Endothelial cell of umbilical vein (primary cell): Measurements from ENCODE around the gene SLC9A9. TPM values are rescaled to one million over a fixed set of nuclear protein-coding genes. Genes with fewer than 3 reads are reported as not detected.

Source experiments
- BruUV-seq: library from RNA; stranded (reverse); fragments of 400-500 nt; replicated peaks from 2 replicates; lab custom pipeline; 2021; lab: Mats Ljungman, UMichigan
- CTCF ChIA-PET: fragments of 300-600, 350-600 bp; sonication (Branson Sonifier 250); formaldehyde crosslinking; loops from one replicate; lab custom pipeline; 2021; ENCODE audit warnings: antibody characterized with exemption, inconsistent platforms; lab: Charles Lee
- POLR2A ChIA-PET: fragments of 300-600, 350-600 bp; sonication (Branson Sonifier 250); formaldehyde crosslinking; loops from one replicate; lab custom pipeline; 2021; ENCODE audit warnings: antibody characterized with exemption, inconsistent platforms; lab: Charles Lee
- DNase-seq: peaks from one replicate; pipeline ENCODE4 v3.0.0-alpha.2; 2011; ENCODE audit warnings: low read depth, low spot score
- FAIRE-seq: peaks from 2 replicates; lab custom pipeline; 2011; peaks lifted over from hg19 to GRCh38; lab: Jason Lieb, UNC
- H2AFZ ChIP-seq: 2 replicates; pipeline ENCODE4 v1.6.0; 2012; ENCODE audit warnings: low read depth, low read length, control low read depth, inconsistent platforms
- H3K27ac ChIP-seq: 2 replicates; pipeline ENCODE4 v1.5.1; 2011; ENCODE audit warnings: low read depth, mild to moderate bottlenecking, control low read depth, low read length, moderate library complexity; ENCODE audit not compliant: insufficient read depth
- H3K27me3 ChIP-seq, 2 experiments: 2 replicates each; pipeline versions ENCODE4 v1.6.0 to v1.6.1; 2011; ENCODE audit warnings: low read length in 2 of 2, mixed read lengths in 1 of 2; ENCODE audit not compliant: control insufficient read depth in 2 of 2, insufficient read depth in 2 of 2
- H3K36me3 ChIP-seq, 2 experiments: 2 replicates in 1 of 2; 3 replicates in 1 of 2; pipeline ENCODE4 v1.5.1; 2011; ENCODE audit warnings: low read length in 2 of 2, mild to moderate bottlenecking in 1 of 2, moderate library complexity in 1 of 2; ENCODE audit not compliant: control insufficient read depth in 2 of 2, insufficient read depth in 2 of 2; ENCODE audit errors: extremely low read depth in 1 of 2
- H3K4me1 ChIP-seq: 3 replicates; pipeline ENCODE4 v1.5.1; 2011; ENCODE audit warnings: mild to moderate bottlenecking, low read length; ENCODE audit not compliant: control insufficient read depth, insufficient read depth; ENCODE audit errors: extremely low read depth
- H3K4me2 ChIP-seq: 2 replicates; pipeline ENCODE4 v1.6.1; 2011; ENCODE audit warnings: low read length, control low read depth, mixed read lengths; ENCODE audit not compliant: insufficient read depth
- H3K4me3 ChIP-seq, 3 experiments: fragments of 200-600 bp in 1 of 3; sonication (generic), shearing (Covaris generic) in 1 of 3; replicated peaks in 1 of 3; 2 replicates each; pipeline ENCODE4 v1.5.1; 2011 to 2016; ENCODE audit warnings: control low read depth in 3 of 3, low read length in 3 of 3, mild to moderate bottlenecking in 2 of 3, inconsistent platforms in 1 of 3, low read depth in 1 of 3, moderate library complexity in 1 of 3; ENCODE audit not compliant: insufficient read depth in 1 of 3
- H3K79me2 ChIP-seq: 2 replicates; pipeline ENCODE4 v1.6.0; 2012; ENCODE audit warnings: low read length, inconsistent platforms; ENCODE audit not compliant: control insufficient read depth, insufficient read depth
- H3K9ac ChIP-seq: replicated peaks from 2 replicates; pipeline ENCODE3; 2011; ENCODE audit warnings: low read length, control low read depth; ENCODE audit not compliant: insufficient read depth; ENCODE audit errors: extremely low read depth
- H3K9me1 ChIP-seq: replicated peaks from 3 replicates; pipeline ENCODE4 v1.6.0; 2011; ENCODE audit warnings: mild to moderate bottlenecking, low read length; ENCODE audit not compliant: control insufficient read depth, insufficient read depth; ENCODE audit errors: extremely low read depth
- H3K9me3 ChIP-seq: replicated peaks from 2 replicates; pipeline ENCODE4 v1.5.1; 2012; ENCODE audit warnings: low read length, inconsistent platforms; ENCODE audit not compliant: control insufficient read depth, insufficient read depth
- H4K20me1 ChIP-seq: replicated peaks from 2 replicates; pipeline ENCODE3; 2011; ENCODE audit warnings: mild to moderate bottlenecking, low read length; ENCODE audit not compliant: control insufficient read depth, insufficient read depth; ENCODE audit errors: extremely low read depth
- CTCF ChIP-seq, 2 donors: IDR thresholded peaks; 1 replicate in 1 of 2; 2 replicates in 1 of 2; pipeline ENCODE4 v1.5.1; 2011; ENCODE audit warnings: low read length in 2 of 2, mild to moderate bottlenecking in 2 of 2, moderate library complexity in 2 of 2, control low read depth in 1 of 2, inconsistent platforms in 1 of 2, low read depth in 1 of 2; ENCODE audit not compliant: insufficient read depth in 1 of 2; ENCODE audit errors: extremely low read depth in 1 of 2
- EZH2 ChIP-seq: IDR thresholded peaks from 2 replicates; pipeline ENCODE4 v1.6.1; 2012; ENCODE audit warnings: borderline replicate concordance, low read depth, mild to moderate bottlenecking, moderate library complexity, low read length, inconsistent platforms; ENCODE audit not compliant: severe bottlenecking
- FOS ChIP-seq: IDR thresholded peaks from 2 replicates; pipeline ENCODE4 v1.6.1; 2011; ENCODE audit warnings: mild to moderate bottlenecking, low read length, moderate library complexity, borderline replicate concordance; ENCODE audit not compliant: insufficient read depth
- GATA2 ChIP-seq: IDR thresholded peaks from 2 replicates; pipeline ENCODE4 v1.7.0; 2011; ENCODE audit warnings: low read depth, mild to moderate bottlenecking, moderate library complexity, mixed read lengths, low read length; ENCODE audit not compliant: insufficient read length, insufficient read depth
- JUN ChIP-seq: IDR thresholded peaks from 2 replicates; pipeline ENCODE4 v1.6.1; 2011; ENCODE audit warnings: borderline replicate concordance, low read depth; ENCODE audit not compliant: insufficient read length, insufficient read depth
- MYC ChIP-seq: IDR thresholded peaks from one replicate; pipeline ENCODE4 v1.6.1; 2011; ENCODE audit warnings: mild to moderate bottlenecking, low read depth, low read length
- POLR2A ChIP-seq: IDR thresholded peaks from 2 replicates; pipeline ENCODE4 v1.6.1; 2012; ENCODE audit warnings: low read depth, mild to moderate bottlenecking, control low read depth, low read length
- POLR2AphosphoS5 ChIP-seq: IDR thresholded peaks from 2 replicates; pipeline ENCODE4 v1.6.1; 2012; ENCODE audit warnings: low read depth, mild to moderate bottlenecking, control low read depth, low read length, moderate library complexity; ENCODE audit not compliant: insufficient read depth
- dilution Hi-C: fragments of 300-500 bp; cut with MboI; formaldehyde crosslinking; loops from one replicate; pipeline ENCODE4 v1.15.0; 2019; ENCODE audit warnings: low sequenced_read_pairs; ENCODE audit not compliant: extremely low pct_ligation_motif_present
- intact Hi-C: fragments of 100-400 bp; cut with micrococcal nuclease; formaldehyde crosslinking; loops from one replicate; pipeline ENCODE4 v1.10.0; 2022
- polyA plus RNA-seq, 4 experiments: library from polyadenylated mRNA; depleted of rRNA in 3 of 4; stranded (reverse) in 3 of 4; unstranded in 1 of 4; fragments of >200 nt; gene quantifications; 2 replicates each; pipeline versions ENCODE4 v1.2.1 to v1.2.3, GENCODE V29; 2011 to 2012; ENCODE audit warnings: missing spikeins in 1 of 4
- total RNA-seq: library from RNA; stranded (reverse); gene quantifications from 2 replicates; pipeline ENCODE4 v1.2.3, GENCODE V29; 2021
- TF ChIP-seq, protein P1 (sequence below): IDR thresholded peaks from 2 replicates; pipeline ENCODE4 v1.6.1; 2011; ENCODE audit not compliant: insufficient read depth, insufficient read length

Gene SLC9A9
- total and polyA plus RNA-seq, 2 donors (not counting 3 experiments of a cell fraction or from before 2014, with no cell fraction given): 1.5 to 1.8 TPM

- Histone ChIP-seq H3K79me2 (no peaks in the 10 kb centered on the region), H3K36me3 (no peaks in the 10 kb centered on the region), H3K4me2 (peak overlapping the region; percentile 70), H3K9ac (peak overlapping the region; percentile 22), H3K4me3 (no peak overlapping the region), H3K27ac (peak overlapping the region; percentile 98), H4K20me1 (no peaks in the 10 kb centered on the region), H3K9me1 (no peaks in the 10 kb centered on the region), H2AFZ (peak overlapping the region; percentile 32), H3K4me1 (peaks cover 25% of the 10 kb centered on the region), H3K27me3 (no peaks in the 10 kb centered on the region), H3K9me3 (no peaks in the 10 kb centered on the region)
- BruUV-seq: no TSS peak
- intact Hi-C loops: loop anchor here (1.0 to 10.0 kb wide), 8 partner anchors 112 to 529 kb away; partner anchors contain the start of genes CHST2 and DIPK2A
- DNase-seq (peak; percentile 33), FAIRE-seq (no peak)
- dilution Hi-C loops: no loop called here
- POLR2A ChIA-PET: interaction anchor here (0.6 kb wide), 1 partner anchor 382 kb away, joined by 3 read pairs; no protein-coding TSS in a partner anchor
- TF ChIP-seq, protein P1, sequence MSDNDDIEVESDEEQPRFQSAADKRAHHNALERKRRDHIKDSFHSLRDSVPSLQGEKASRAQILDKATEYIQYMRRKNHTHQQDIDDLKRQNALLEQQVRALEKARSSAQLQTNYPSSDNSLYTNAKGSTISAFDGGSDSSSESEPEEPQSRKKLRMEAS: no peak
- TF ChIP-seq POLR2AphosphoS5: no peak
- no peak for TF ChIP-seq GATA2
- no peak for TF ChIP-seq CTCF (IDR thresholded peaks at IDR 0.05; ENCODE audit: extremely low read depth in 1 of 2, insufficient read depth in 1 of 2, low read depth in 1 of 2, low read length in 2 of 2)
- TF ChIP-seq MYC: no peak
- TF ChIP-seq EZH2: no peak
- no peak for TF ChIP-seq FOS
- TF ChIP-seq JUN: no peak
- TF ChIP-seq POLR2A: no peak
- CTCF ChIA-PET: interaction anchor here (1.0 to 4.9 kb wide), 8 partner anchors 8 to 308 kb away, joined by 3 to 21 read pairs (median 6); no protein-coding TSS in a partner anchor
Observed at GRCh38 chr3:143442814-143443447, 405.3 kb downstream of the SLC9A9 start.
